ENCODE results near the gene CTBP1. TPM values are rescaled to one million over a fixed set of nuclear protein-coding genes. Genes with fewer than 3 reads are reported as not detected.

Gene CTBP1
- total and polyA plus RNA-seq, 9 of the 15 experiments (the other 6 are each of a cell fraction or from before 2014, with no cell fraction given): 14.5 to 162 (median 68.2) TPM

GRCh38 chr4:1260418-1261106 lies 11.6 kb upstream of the CTBP1 start:
- 4% methylated on average over 23 of the region's 24 CpGs for WGBS (ENCODE audit: insufficient coverage, low coverage, missing lambda C conversion rate)
- BruUV-seq (replicated peaks): no TSS peak
- ATAC-seq (no peak), DNase-seq (ENCODE audit: extremely low read depth in 1 of 4, low spot score in 3 of 4) (no peak), FAIRE-seq (no peak)
- peaks cover 27 to 39% of the 10 kb centered on the region in 2 experiments for H3K27me3 ChIP-seq (ENCODE audit: control insufficient read depth in 2 of 2, insufficient read depth in 2 of 2, low read length in 2 of 2)
- H3K36me3 ChIP-seq (ENCODE audit: control insufficient read depth, insufficient read depth, low read length): no peaks in the 10 kb centered on the region
- no peak overlapping the region for H2AFZ ChIP-seq (ENCODE audit: low read depth, low read length)
- no peak overlapping the region for H3K9ac ChIP-seq (ENCODE audit: insufficient read depth in 1 of 2, low read depth in 2 of 2, low read length in 2 of 2)
- no peak overlapping the region for H3K27ac ChIP-seq (ENCODE audit: extremely low read depth, low read depth, low read length)
- TF ChIP-seq RHOXF2B (CRISPR knock-in tag; conservative IDR thresholded peaks at IDR 0.05) (no peak), TARDBP (IDR thresholded peaks at IDR 0.05) (no peak), NFIC (IDR thresholded peaks at IDR 0.05) (peak; percentile 15)
- ChIA-PET CTCF (ENCODE audit: low intra/inter-chr PET ratio) (no interaction called here), POLR2A (interaction anchor here (0.5 to 2.7 kb wide), 2 partner anchors 9 to 94 kb away, joined by 3 to 13 read pairs; no protein-coding TSS in a partner anchor)
- H3K79me2 ChIP-seq (ENCODE audit: control insufficient read depth, insufficient read depth, low read length): no peaks in the 10 kb centered on the region
- no peaks in the 10 kb centered on the region for H3K9me1 ChIP-seq (ENCODE audit: control insufficient read depth, insufficient read depth, low read length)
- no peaks in the 10 kb centered on the region for H4K20me1 ChIP-seq (replicated peaks; ENCODE audit: control insufficient read depth, insufficient read depth, low read length)
- in situ Hi-C loops (cut with MboI) (no loop called here), intact Hi-C loops (cut with micrococcal nuclease) (no loop called here)
- peaks cover 0 to 4% of the 10 kb centered on the region in 2 experiments; a peak in 2 of 5 replicates for H3K4me1 ChIP-seq (replicated peaks in 1 of 2; ENCODE audit: control insufficient read depth in 2 of 2, insufficient read depth in 2 of 2, low read length in 2 of 2)
- no peak overlapping the region for H3K4me2 ChIP-seq (ENCODE audit: insufficient read depth, low read length)
- H3K9me3 ChIP-seq (replicated peaks; ENCODE audit: control insufficient read depth, insufficient read depth, low read depth, low read length): no peaks in the 10 kb centered on the region; the same call in 1 of the 2 replicates
- no peak overlapping the region for H3K4me3 ChIP-seq

DNA sequence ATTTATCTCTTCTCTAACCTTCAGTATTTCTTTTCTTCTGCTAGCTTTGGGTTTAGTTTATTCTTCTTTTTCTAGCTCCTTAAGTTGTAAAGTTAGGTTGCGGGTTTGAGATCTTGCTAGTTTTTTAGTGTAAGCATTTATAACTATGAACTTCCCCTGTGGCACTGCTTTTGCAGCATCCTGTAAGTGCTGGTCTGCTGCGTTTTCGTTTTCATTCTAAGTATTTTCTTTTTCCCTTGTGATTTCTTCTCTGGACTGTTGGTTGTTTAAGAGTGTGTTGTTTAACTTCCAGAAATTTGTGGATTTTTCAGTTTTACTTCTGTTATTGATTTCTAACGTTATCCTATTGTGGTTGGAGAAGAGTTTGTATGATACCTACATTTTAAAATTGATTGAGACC lies 11.0 kb upstream of the CTBP1 start:
- Histone ChIP-seq H3K9me1 (ENCODE audit: control insufficient read depth, insufficient read depth, low read length) (no peaks in the 10 kb centered on the region), H3K9me3 (replicated peaks; ENCODE audit: control insufficient read depth, insufficient read depth, low read depth, low read length) (no peaks in the 10 kb centered on the region; the same call in 1 of the 2 replicates), H3K9ac (ENCODE audit: insufficient read depth in 1 of 2, low read depth in 2 of 2, low read length in 2 of 2) (no peak overlapping the region), H3K79me2 (ENCODE audit: control insufficient read depth, insufficient read depth, low read length) (no peaks in the 10 kb centered on the region), H3K27ac (ENCODE audit: extremely low read depth, low read depth, low read length) (no peak overlapping the region), H3K4me1 (replicated peaks in 1 of 2; ENCODE audit: control insufficient read depth in 2 of 2, insufficient read depth in 2 of 2, low read length in 2 of 2) (peaks cover 0 to 4% of the 10 kb centered on the region in 2 experiments; a peak in 2 of 5 replicates), H4K20me1 (replicated peaks; ENCODE audit: control insufficient read depth, insufficient read depth, low read length) (no peaks in the 10 kb centered on the region), H3K27me3 (ENCODE audit: control insufficient read depth in 2 of 2, insufficient read depth in 2 of 2, low read length in 2 of 2) (peaks cover 27 to 39% of the 10 kb centered on the region in 2 experiments), H2AFZ (ENCODE audit: low read depth, low read length) (no peak overlapping the region), H3K4me3 (no peak overlapping the region), H3K36me3 (ENCODE audit: control insufficient read depth, insufficient read depth, low read length) (no peaks in the 10 kb centered on the region), H3K4me2 (ENCODE audit: insufficient read depth, low read length) (no peak overlapping the region)
- ATAC-seq: no peak
- peak; percentile 15 for FAIRE-seq
- in situ Hi-C loops (cut with MboI): no loop called here
- WGBS (ENCODE audit: insufficient coverage, low coverage, missing lambda C conversion rate): 0% methylated on average over 4 of the region's 4 CpGs
- peak; percentile 90 for TF ChIP-seq CBX8 (IDR thresholded peaks at IDR 0.05; ENCODE audit: borderline replicate concordance, extremely low read depth, low read depth, low read length, poor library complexity, severe bottlenecking)
- TF ChIP-seq, protein P1, sequence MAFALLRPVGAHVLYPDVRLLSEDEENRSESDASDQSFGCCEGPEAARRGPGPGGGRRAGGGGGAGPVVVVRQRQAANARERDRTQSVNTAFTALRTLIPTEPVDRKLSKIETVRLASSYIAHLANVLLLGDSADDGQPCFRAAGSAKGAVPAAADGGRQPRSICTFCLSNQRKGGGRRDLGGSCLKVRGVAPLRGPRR (CRISPR knock-in tag; IDR thresholded peaks at IDR 0.05): no peak
- TF ChIP-seq ATF1 (CRISPR knock-in tag; IDR thresholded peaks at IDR 0.05): no peak
- no peak for TF ChIP-seq ATF1 (tag; IDR thresholded peaks at IDR 0.05)
- no TSS peak for BruUV-seq (replicated peaks)
- ChIA-PET CTCF (ENCODE audit: low intra/inter-chr PET ratio) (no interaction called here), POLR2A (interaction anchor here (2.7 kb wide), 1 partner anchor 9 kb away, joined by 13 read pairs; no protein-coding TSS in a partner anchor)
- DNase-seq (ENCODE audit: extremely low read depth in 1 of 4, low spot score in 3 of 4): no peak
- intact Hi-C loops (cut with micrococcal nuclease): no loop called here

Data from K562 (cell line).